Smooth muscle cell (in vitro differentiated cells): ENCODE results near the gene FBXO5. TPM values are rescaled to one million over a fixed set of nuclear protein-coding genes. Genes with fewer than 3 reads are reported as not detected.
"Not testable (repeated sequence)": the region's sequence is repeated elsewhere in the genome, so short reads cannot be mapped to it uniquely, and the experiment has no call there.

ENCODE experiments used
- DNase-seq: peaks from one replicate; lab custom pipeline; 2025; ENCODE audit not compliant: unreplicated experiment; lab: John Stamatoyannopoulos, UW
- H2AFZ ChIP-seq: fragments of 200-600 bp; sonication (generic); 2 replicates; pipeline ENCODE4 v1.6.0; 2016; ENCODE audit warnings: antibody characterized with exemption, low read depth, mild to moderate bottlenecking
- H3F3A ChIP-seq: fragments of 200-600 bp; sonication (generic); 2 replicates; pipeline ENCODE4 v1.6.0; 2017; ENCODE audit warnings: antibody characterized with exemption, low read depth
- H3K27ac ChIP-seq: fragments of 200-600 bp; sonication (generic); 2 replicates; pipeline ENCODE4 v1.5.1; 2016; ENCODE audit warnings: low read depth, mild to moderate bottlenecking
- H3K27me3 ChIP-seq: fragments of 200-600 bp; sonication (generic); 2 replicates; pipeline ENCODE4 v1.6.1; 2016; ENCODE audit warnings: low read depth, mild to moderate bottlenecking
- H3K36me3 ChIP-seq: fragments of 200-600 bp; sonication (generic); 2 replicates; pipeline ENCODE4 v1.5.1; 2016; ENCODE audit warnings: low read depth
- H3K4me1 ChIP-seq: fragments of 200-600 bp; sonication (generic); 2 replicates; pipeline ENCODE4 v1.5.1; 2016; ENCODE audit warnings: low read depth
- H3K4me2 ChIP-seq: fragments of 200-600 bp; sonication (generic); 2 replicates; pipeline ENCODE4 v1.6.0; 2016; ENCODE audit warnings: mild to moderate bottlenecking
- H3K4me3 ChIP-seq: fragments of 200-600 bp; sonication (generic); 2 replicates; pipeline ENCODE4 v1.5.1; 2016; ENCODE audit warnings: mild to moderate bottlenecking
- H3K79me2 ChIP-seq: fragments of 200-600 bp; sonication (generic); 2 replicates; pipeline ENCODE4 v1.6.0; 2016; ENCODE audit warnings: low read depth, mild to moderate bottlenecking
- H3K9ac ChIP-seq: fragments of 200-600 bp; sonication (generic); 2 replicates; pipeline ENCODE4 v1.6.0; 2016; ENCODE audit warnings: low read depth
- H3K9me3 ChIP-seq: fragments of 200-600 bp; sonication (generic); replicated peaks from 2 replicates; pipeline ENCODE4 v1.5.1; 2016; ENCODE audit warnings: low read depth
- H4K20me1 ChIP-seq: fragments of 200-600 bp; sonication (generic); 2 replicates; pipeline ENCODE4 v1.6.0; 2016; ENCODE audit warnings: low read depth
- WGBS: methylation state at CpG from one replicate; pipeline ENCODE4 v1.1.7; 2016; ENCODE audit warnings: low lambda C conversion rate; 5-methylcytosine and 5-hydroxymethylcytosine counted together
- polyA plus RNA-seq: library from polyadenylated mRNA; unstranded; fragments of >200 nt; fragmentation: Nextera tagmentation; extraction: Ambion mirVana; gene quantifications from 2 replicates; pipeline ENCODE4 v1.2.1, GENCODE V29; 2016
- total RNA-seq: library from RNA; depleted of rRNA; stranded (reverse); fragments of >200 nt; gene quantifications from 2 replicates; pipeline ENCODE4 v1.2.3, GENCODE V29; 2014
- TF ChIP-seq, protein P1 (sequence below): fragments of 200-600 bp; sonication (generic); IDR thresholded peaks from 2 replicates; pipeline ENCODE4 v1.5.1; 2017; ENCODE audit warnings: borderline replicate concordance, mild to moderate bottlenecking, antibody characterized with exemption; ENCODE audit not compliant: insufficient read depth, poor library complexity, severe bottlenecking

Gene FBXO5
- total and polyA plus RNA-seq, 2 experiments from 2014 or later = 8.0 to 10.7 TPM

DNA sequence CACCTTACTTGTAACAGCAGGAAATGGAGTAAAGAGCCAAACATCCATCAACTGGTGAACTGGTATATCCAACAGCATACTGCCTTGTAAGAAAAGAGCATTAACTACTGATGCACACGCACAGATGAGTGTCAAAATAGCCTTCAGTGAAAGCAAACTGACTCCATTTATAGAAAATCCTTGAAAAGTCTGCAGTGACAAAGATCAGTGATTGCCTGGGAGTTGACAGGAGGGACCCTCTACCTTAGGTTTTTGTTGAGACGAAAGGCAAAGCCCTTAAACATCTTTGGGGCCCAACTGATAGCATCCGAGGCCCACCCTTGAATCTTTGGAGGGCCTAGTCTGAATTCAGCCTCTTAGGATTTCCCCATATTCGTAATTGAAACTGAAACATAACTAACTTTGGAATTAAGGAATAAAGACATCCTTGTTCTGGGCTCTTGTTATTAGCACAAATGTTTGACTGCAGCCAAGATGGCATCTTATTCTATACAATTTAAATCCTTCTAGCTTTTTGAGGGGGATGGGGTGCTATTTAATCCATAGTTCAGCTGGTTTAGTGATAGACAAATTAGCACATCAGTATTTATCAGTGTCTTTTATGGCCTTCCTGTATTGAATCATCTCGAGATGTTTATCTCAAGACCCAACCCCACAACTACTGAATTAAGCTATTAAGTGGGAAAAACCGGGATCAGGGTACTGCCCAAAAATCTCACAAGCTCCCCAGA, 13.0 kb downstream of the FBXO5 start:
- no peaks in the 10 kb centered on the region for H3F3A ChIP-seq
- no peaks in the 10 kb centered on the region for H3K4me1 ChIP-seq
- DNase-seq = no peak
- 97% methylated on average over 6 of the region's 6 CpGs for WGBS
- TF ChIP-seq, protein P1, sequence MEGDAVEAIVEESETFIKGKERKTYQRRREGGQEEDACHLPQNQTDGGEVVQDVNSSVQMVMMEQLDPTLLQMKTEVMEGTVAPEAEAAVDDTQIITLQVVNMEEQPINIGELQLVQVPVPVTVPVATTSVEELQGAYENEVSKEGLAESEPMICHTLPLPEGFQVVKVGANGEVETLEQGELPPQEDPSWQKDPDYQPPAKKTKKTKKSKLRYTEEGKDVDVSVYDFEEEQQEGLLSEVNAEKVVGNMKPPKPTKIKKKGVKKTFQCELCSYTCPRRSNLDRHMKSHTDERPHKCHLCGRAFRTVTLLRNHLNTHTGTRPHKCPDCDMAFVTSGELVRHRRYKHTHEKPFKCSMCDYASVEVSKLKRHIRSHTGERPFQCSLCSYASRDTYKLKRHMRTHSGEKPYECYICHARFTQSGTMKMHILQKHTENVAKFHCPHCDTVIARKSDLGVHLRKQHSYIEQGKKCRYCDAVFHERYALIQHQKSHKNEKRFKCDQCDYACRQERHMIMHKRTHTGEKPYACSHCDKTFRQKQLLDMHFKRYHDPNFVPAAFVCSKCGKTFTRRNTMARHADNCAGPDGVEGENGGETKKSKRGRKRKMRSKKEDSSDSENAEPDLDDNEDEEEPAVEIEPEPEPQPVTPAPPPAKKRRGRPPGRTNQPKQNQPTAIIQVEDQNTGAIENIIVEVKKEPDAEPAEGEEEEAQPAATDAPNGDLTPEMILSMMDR = no peak
- H3K27ac ChIP-seq = no peak overlapping the region
- peaks cover 14% of the 10 kb centered on the region for H3K79me2 ChIP-seq
- H2AFZ ChIP-seq = no peak overlapping the region
- H3K4me3 ChIP-seq = no peak overlapping the region
- peaks cover 3% of the 10 kb centered on the region for H4K20me1 ChIP-seq
- H3K36me3 ChIP-seq = peaks cover 15% of the 10 kb centered on the region
- H3K4me2 ChIP-seq = no peak overlapping the region
- H3K9me3 ChIP-seq = no peaks in the 10 kb centered on the region
- no peak overlapping the region for H3K9ac ChIP-seq
- no peaks in the 10 kb centered on the region for H3K27me3 ChIP-seq

GRCh38 chr6:152966168-152966894, 16.5 kb downstream of the FBXO5 start:
- 93% methylated on average over 14 of the region's 15 CpGs for WGBS
- not testable (repeated sequence) for H3K4me2 ChIP-seq, DNase-seq, H3F3A ChIP-seq, H4K20me1 ChIP-seq, H3K27me3 ChIP-seq, H2AFZ ChIP-seq, H3K9me3 ChIP-seq, H3K9ac ChIP-seq, H3K36me3 ChIP-seq, H3K4me1 ChIP-seq, H3K27ac ChIP-seq, H3K4me3 ChIP-seq, H3K79me2 ChIP-seq

DNA sequence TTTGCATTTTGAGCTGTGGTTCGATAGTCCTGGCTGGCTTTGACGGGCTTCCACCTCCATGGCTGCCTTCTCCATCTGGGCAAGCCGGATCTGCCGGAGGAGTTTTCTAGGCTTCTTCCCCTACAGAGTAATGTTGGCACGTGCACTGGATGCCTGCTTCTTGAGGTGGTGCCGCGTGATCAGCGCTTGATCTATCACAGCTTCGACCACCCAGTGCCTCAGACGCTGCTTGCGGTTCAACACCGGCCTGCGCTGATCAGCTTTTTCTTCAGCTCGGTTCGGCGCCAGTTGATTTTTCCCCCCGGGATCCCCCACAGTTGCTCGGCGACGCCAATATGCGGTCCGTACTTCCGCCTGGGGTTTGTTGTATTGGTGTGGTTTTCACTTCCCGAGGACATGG, 23.5 kb downstream of the FBXO5 start:
- no peaks in the 10 kb centered on the region for H4K20me1 ChIP-seq
- no peaks in the 10 kb centered on the region for H3K27me3 ChIP-seq
- 96% methylated on average over 24 of the region's 24 CpGs for WGBS
- no peaks in the 10 kb centered on the region for H3K9me3 ChIP-seq
- TF ChIP-seq, protein P1 = no peak
- H3K4me3 ChIP-seq = no peak overlapping the region
- H3F3A ChIP-seq = no peaks in the 10 kb centered on the region
- H3K79me2 ChIP-seq = no peaks in the 10 kb centered on the region
- no peaks in the 10 kb centered on the region for H3K4me1 ChIP-seq
- no peak overlapping the region for H2AFZ ChIP-seq
- DNase-seq = no peak
- no peaks in the 10 kb centered on the region for H3K36me3 ChIP-seq
- no peak overlapping the region for H3K9ac ChIP-seq
- no peak overlapping the region for H3K4me2 ChIP-seq
- H3K27ac ChIP-seq = no peak overlapping the region

- Histone ChIP-seq H3K27ac (no peak overlapping the region), H2AFZ (no peak overlapping the region), H3K4me1 (no peaks in the 10 kb centered on the region), H3K9ac (no peak overlapping the region), H3K4me2 (no peak overlapping the region), H3K4me3 (no peak overlapping the region), H3K9me3 (no peaks in the 10 kb centered on the region), H3K27me3 (no peaks in the 10 kb centered on the region), H3K36me3 (no peaks in the 10 kb centered on the region), H3F3A (no peaks in the 10 kb centered on the region), H3K79me2 (no peaks in the 10 kb centered on the region), H4K20me1 (no peaks in the 10 kb centered on the region)
- no peak for DNase-seq
- WGBS = 86% methylated on average over 1 of the region's 1 CpG
- TF ChIP-seq, protein P1 = no peak
Observed at GRCh38 chr6:152957796-152958195, 25.0 kb downstream of the FBXO5 start.
